ENCODE results near the gene THAP7.

GRCh38 chr22:20999350-21000206 lies 2.3 kb downstream of the THAP7 start:
- TF ChIP-seq CTCF (IDR thresholded peaks at IDR 0.05): no peak
- no peak for TF ChIP-seq POLR2A (IDR thresholded peaks at IDR 0.05)
